Right lobe of liver (tissue), 6 donors: ENCODE results near the gene TMEM203. TPM values are rescaled to one million over a fixed set of nuclear protein-coding genes. Genes with fewer than 3 reads are reported as not detected.

ENCODE experiments used
- ATAC-seq, 4 donors: fragments of 200-7000 bp; cut with Tn5 transposase; one replicate each; pipeline ENCODE4 v1.9.1; 2020; ENCODE audit warnings: mild to moderate bottlenecking in 4 of 4, moderate library complexity in 4 of 4
- DNase-seq, 3 donors: peaks; one replicate each; pipeline ENCODE4 v3.0.0-alpha.2; 2020
- H3K27ac ChIP-seq, 3 donors: fragments of 200-600 bp; one replicate each; pipeline ENCODE4 v1.8.0; 2022
- H3K27me3 ChIP-seq, 2 donors: fragments of 200-600 bp; one replicate each; pipeline ENCODE4 v1.8.0; 2022
- H3K36me3 ChIP-seq, 4 donors: fragments of 200-600 bp; sonication (generic) in 1 of 4; one replicate each; pipeline versions ENCODE4 v1.5.1 to v1.8.0; 2017 to 2022; ENCODE audit warnings: control low read depth in 1 of 4
- H3K4me1 ChIP-seq, 4 donors: fragments of 200-600 bp; sonication (generic) in 1 of 4; one replicate each; pipeline versions ENCODE4 v1.5.1 to v1.8.0; 2017 to 2022; ENCODE audit warnings: control low read depth in 1 of 4
- H3K4me3 ChIP-seq, 3 donors: fragments of 200-600 bp; one replicate each; pipeline ENCODE4 v1.8.0; 2022
- H3K9me3 ChIP-seq, 4 donors: fragments of 200-600 bp; sonication (generic) in 1 of 4; one replicate each; pipeline versions ENCODE4 v1.5.1 to v1.8.0; 2017 to 2022; ENCODE audit warnings: control low read depth in 1 of 4
- CTCF ChIP-seq, 4 donors: fragments of 200-600 bp in 3 of 4; fragments of 450-650 bp in 1 of 4; IDR thresholded peaks; one replicate each; pipeline versions ENCODE4 v1.5.1 to v1.8.0; 2016 to 2022; ENCODE audit warnings: antibody characterized with exemption in 4 of 4, mild to moderate bottlenecking in 2 of 4
- POLR2A ChIP-seq: fragments of 450-650 bp; IDR thresholded peaks from one replicate; pipeline ENCODE4 v1.6.1; 2017; ENCODE audit warnings: antibody characterized with exemption, mild to moderate bottlenecking
- WGBS: methylation state at CpG from one replicate; pipeline ENCODE4 v1.1.6; 2018; ENCODE audit warnings: low coverage, low lambda C conversion rate; ENCODE audit not compliant: insufficient coverage; ENCODE audit errors: missing lambda C conversion rate; 5-methylcytosine and 5-hydroxymethylcytosine counted together
- intact Hi-C, 2 donors: fragments of 100-400 bp; cut with DNase I; formaldehyde crosslinking; loops; one replicate each; pipeline versions ENCODE4 v1.11.2 to v1.14.1; 2022
- total RNA-seq, 6 experiments: library from RNA; depleted of rRNA in 2 of 6; stranded (reverse); fragments of >200 nt in 2 of 6; fragmentation: NEBNext Ultra II Directional in 3 of 6; extraction: Animal tissue kit (Norgen Biotek cat#: 25700) in 3 of 6; gene quantifications; one replicate each; pipeline versions ENCODE4 v1.1.0 to v1.2.4, GENCODE V29; 2016 to 2023
- donor health status: DM: no; HTN: yes; CAD: no.
- donor health status: DM: no; HTN: no; CAD: no.
- donor health status: DM: no; HTN: no; CAD: no.
- donor health status: DM: no; HTN: yes; CAD: no.
- donor health status: DM: no; HTN: yes; CAD: no.

Gene TMEM203
- total RNA-seq, 6 experiments from 2014 or later: 17.7 to 28.0 (median 23.9) TPM

GRCh38 chr9:137175345-137175961, 30.0 kb downstream of the TMEM203 start:
- intact Hi-C loops: loop anchor here in 1 of 2 donors (5.0 kb wide), 1 partner anchor 57 kb away; the partner anchor contains the start of gene SLC34A3
- ATAC-seq (no peak), DNase-seq (no peak)
- Histone ChIP-seq H3K4me3 (no peak overlapping the region), H3K27ac (no peak overlapping the region), H3K36me3 (peaks cover 0 to 10% (median 6%) of the 10 kb centered on the region in 4 donors), H3K27me3 (peaks cover 0 to 4% of the 10 kb centered on the region in 2 donors), H3K9me3 (no peaks in the 10 kb centered on the region), H3K4me1 (no peaks in the 10 kb centered on the region)
- TF ChIP-seq CTCF (IDR thresholded peaks at IDR 0.05): no peak
- TF ChIP-seq POLR2A: no peak
- no CpG with 5 or more reads among the region's 33 CpGs for WGBS

- intact Hi-C loops: loop anchor here in 1 of 2 donors (5.0 kb wide), 1 partner anchor 57 kb away; the partner anchor contains the start of gene SLC34A3
- DNase-seq: no peak
Observed at GRCh38 chr9:137174722-137175293, 30.6 kb downstream of the TMEM203 start.

GRCh38 chr9:137173796-137174664, 31.4 kb downstream of the TMEM203 start:
- intact Hi-C loops: no loop called here
- Histone ChIP-seq H3K4me1 (peaks cover 0 to 11% (median 0%) of the 10 kb centered on the region in 4 donors), H3K9me3 (no peaks in the 10 kb centered on the region), H3K4me3 (no peak overlapping the region), H3K27ac (no peak overlapping the region), H3K36me3 (no peaks in the 10 kb centered on the region), H3K27me3 (peaks cover 0 to 16% of the 10 kb centered on the region in 2 donors)
- ATAC-seq: no peak
- no peak for TF ChIP-seq POLR2A
- 79% methylated on average over 6 of the region's 45 CpGs for WGBS
- DNase-seq: no peak

More at GRCh38 chr9:137174722-137175293, 30.6 kb downstream of the TMEM203 start:
- no CpG with 5 or more reads among the region's 34 CpGs for WGBS
- H3K4me1 ChIP-seq: peaks cover 0 to 3% (median 0%) of the 10 kb centered on the region in 4 donors
- TF ChIP-seq CTCF (IDR thresholded peaks at IDR 0.05) (no peak), POLR2A (no peak)
- H3K4me3 ChIP-seq: no peak overlapping the region
- ATAC-seq: no peak
- no peaks in the 10 kb centered on the region for H3K9me3 ChIP-seq
- H3K27ac ChIP-seq: no peak overlapping the region
- peaks cover 0 to 4% (median 1%) of the 10 kb centered on the region in 4 donors for H3K36me3 ChIP-seq
- H3K27me3 ChIP-seq: peaks cover 0 to 10% of the 10 kb centered on the region in 2 donors

GRCh38 chr9:137172901-137173795, 32.3 kb downstream of the TMEM203 start:
- Histone ChIP-seq H3K36me3 (no peaks in the 10 kb centered on the region), H3K27ac (no peak overlapping the region), H3K4me3 (no peak overlapping the region), H3K4me1 (peaks cover 0 to 18% (median 0%) of the 10 kb centered on the region in 4 donors), H3K27me3 (peaks cover 0 to 25% of the 10 kb centered on the region in 2 donors), H3K9me3 (no peaks in the 10 kb centered on the region)
- ATAC-seq (no peak), DNase-seq (no peak)
- 32% methylated on average over 6 of the region's 21 CpGs for WGBS
- intact Hi-C loops: no loop called here
- no peak for TF ChIP-seq POLR2A
- TF ChIP-seq CTCF (IDR thresholded peaks at IDR 0.05): no peak
